SK-N-SH (cell line): ENCODE data around the gene SMARCA2. TPM values are rescaled to one million over a fixed set of nuclear protein-coding genes. Genes with fewer than 3 reads are reported as not detected.

Experiments
- CTCF ChIA-PET: fragments of 300-600, 350-600 bp; formaldehyde crosslinking; extraction: SDS; loops from one replicate; lab custom pipeline; 2021; lab: Yijun Ruan, JAX
- POLR2A ChIA-PET: fragments of 350-600 bp; sonication (Branson Sonifier 250); formaldehyde crosslinking; extraction: SDS; loops from one replicate; lab custom pipeline; 2020; ENCODE audit warnings: antibody characterized with exemption, inconsistent platforms; lab: Yijun Ruan, JAX
- DNase-seq: peaks from one replicate; pipeline ENCODE4 v3.0.0; 2012
- H2AFZ ChIP-seq: fragments of 200-600 bp; sonication (generic); 2 replicates; pipeline ENCODE4 v1.8.1; 2016; ENCODE audit warnings: antibody characterized with exemption, mild to moderate bottlenecking, low read depth
- H3F3A ChIP-seq: fragments of 200-600 bp; sonication (generic); replicated peaks from 2 replicates; pipeline ENCODE3; 2016; ENCODE audit warnings: antibody characterized with exemption, mild to moderate bottlenecking; ENCODE audit not compliant: insufficient read depth
- H3K27ac ChIP-seq, 2 experiments: fragments of 200-500 bp in 1 of 2; fragments of 200-600 bp in 1 of 2; sonication (Bioruptor generic) in 1 of 2; sonication (generic), shearing (Covaris generic) in 1 of 2; 2 replicates each; pipeline versions ENCODE4 v1.5.1 to v1.6.1; 2014 to 2016; ENCODE audit warnings: low read depth in 2 of 2, inconsistent platforms in 1 of 2, low read length in 1 of 2, mild to moderate bottlenecking in 1 of 2, mixed read lengths in 1 of 2
- H3K27me3 ChIP-seq: fragments of 200-600 bp; sonication (generic), shearing (Covaris generic); 2 replicates; pipeline ENCODE4 v1.6.1; 2016; ENCODE audit warnings: mixed run types; ENCODE audit not compliant: insufficient read depth
- H3K36me3 ChIP-seq, 2 experiments: fragments of 200-500 bp in 1 of 2; fragments of 200-600 bp in 1 of 2; sonication (Bioruptor generic) in 1 of 2; sonication (generic) in 1 of 2; replicated peaks in 1 of 2; 2 replicates each; pipeline versions ENCODE3 to v1.5.1; 2014 to 2016; ENCODE audit warnings: low read length in 1 of 2, mild to moderate bottlenecking in 1 of 2; ENCODE audit not compliant: insufficient read depth in 2 of 2, control insufficient read depth in 1 of 2
- H3K4me1 ChIP-seq, 2 experiments: fragments of 200-500 bp in 1 of 2; fragments of 200-600 bp in 1 of 2; sonication (Bioruptor generic) in 1 of 2; sonication (generic), shearing (Covaris generic) in 1 of 2; 2 replicates each; pipeline versions ENCODE4 v1.5.1 to v1.6.1; 2014 to 2016; ENCODE audit warnings: low read depth in 1 of 2, low read length in 1 of 2, mixed run types in 1 of 2; ENCODE audit not compliant: insufficient read depth in 2 of 2, control insufficient read depth in 1 of 2
- H3K4me2 ChIP-seq: fragments of 200-600 bp; sonication (generic), shearing (Covaris generic); 2 replicates; pipeline ENCODE4 v1.6.1; 2017; ENCODE audit warnings: mixed run types
- H3K4me3 ChIP-seq, 2 experiments: fragments of 200-500 bp in 1 of 2; fragments of 200-600 bp in 1 of 2; sonication (Bioruptor generic) in 1 of 2; sonication (generic), shearing (Covaris generic) in 1 of 2; 2 replicates each; pipeline versions ENCODE4 v1.5.1 to v1.8.1; 2014 to 2016; ENCODE audit warnings: low read depth in 2 of 2, inconsistent platforms in 1 of 2, low read length in 1 of 2, mild to moderate bottlenecking in 1 of 2, mixed read lengths in 1 of 2, moderate library complexity in 1 of 2
- H3K79me2 ChIP-seq: fragments of 200-600 bp; sonication (generic); 2 replicates; pipeline ENCODE4 v1.8.1; 2017; ENCODE audit warnings: mild to moderate bottlenecking; ENCODE audit not compliant: insufficient read depth
- H3K9ac ChIP-seq: fragments of 200-600 bp; sonication (generic); 2 replicates; pipeline ENCODE4 v1.6.1; 2017; ENCODE audit warnings: mixed run types
- H3K9me2 ChIP-seq: fragments of 200-600 bp; sonication (generic); 2 replicates; pipeline ENCODE4 v1.6.1; 2017; ENCODE audit warnings: mixed run types
- H3K9me3 ChIP-seq: fragments of 200-600 bp; sonication (generic); 2 replicates; pipeline ENCODE4 v1.6.1; 2017; ENCODE audit warnings: mixed run types, mild to moderate bottlenecking, moderate library complexity
- H4K20me1 ChIP-seq: fragments of 200-600 bp; sonication (generic); 2 replicates; pipeline ENCODE4 v1.6.1; 2017; ENCODE audit warnings: mild to moderate bottlenecking, mixed run types; ENCODE audit not compliant: insufficient read depth
- CHD2 ChIP-seq: fragments of 150-350 bp; IDR thresholded peaks from 2 replicates; pipeline ENCODE4 v1.6.1; 2018; ENCODE audit warnings: low read length; ENCODE audit not compliant: partially characterized antibody
- ELF1 ChIP-seq: IDR thresholded peaks from 2 replicates; pipeline ENCODE4 v1.4.0; 2012
- EP300 ChIP-seq, 2 experiments: IDR thresholded peaks; 2 replicates each; pipeline versions ENCODE4 v1.4.0 to v1.6.1; 2012; ENCODE audit warnings: borderline replicate concordance in 1 of 2, low read depth in 1 of 2, low read length in 1 of 2
- FOSL2 ChIP-seq: IDR thresholded peaks from 2 replicates; pipeline ENCODE4 v1.4.0; 2012; ENCODE audit warnings: low read depth, mild to moderate bottlenecking, moderate library complexity, borderline replicate concordance
- FOXJ3 ChIP-seq: sonication (generic); formaldehyde crosslinking; IDR thresholded peaks from 2 replicates; pipeline ENCODE4 v1.5.1; 2020; ENCODE audit warnings: mild to moderate bottlenecking, missing genetic modification reagents
- GATA2 ChIP-seq: sonication (generic); formaldehyde crosslinking; IDR thresholded peaks from 2 replicates; pipeline ENCODE4 v1.5.0; 2020; ENCODE audit warnings: mild to moderate bottlenecking, missing genetic modification reagents
- MEF2A ChIP-seq: IDR thresholded peaks from 2 replicates; pipeline ENCODE4 v1.4.0; 2012; ENCODE audit warnings: low read depth, borderline replicate concordance
- MXI1 ChIP-seq: IDR thresholded peaks from 2 replicates; pipeline ENCODE4 v1.6.1; 2012; ENCODE audit warnings: mild to moderate bottlenecking, low read depth, low read length, improper control_type of control experiment
- POLR2AphosphoS5 ChIP-seq: IDR thresholded peaks from 2 replicates; pipeline ENCODE4 v1.6.1; 2012; ENCODE audit warnings: low read depth, low read length
- RAD21 ChIP-seq: IDR thresholded peaks from 2 replicates; pipeline ENCODE4 v1.6.1; 2012; ENCODE audit warnings: mild to moderate bottlenecking, low read length
- RFX5 ChIP-seq: IDR thresholded peaks from 2 replicates; pipeline ENCODE4 v1.6.1; 2012; ENCODE audit warnings: mild to moderate bottlenecking, improper control_type of control experiment, low read length
- RXRA ChIP-seq: IDR thresholded peaks from 2 replicates; pipeline ENCODE4 v1.4.0; 2012; ENCODE audit warnings: low read depth, mild to moderate bottlenecking, borderline replicate concordance
- SMC3 ChIP-seq: IDR thresholded peaks from 2 replicates; pipeline ENCODE4 v1.6.1; 2012; ENCODE audit warnings: low read depth, low read length, improper control_type of control experiment
- TCF12 ChIP-seq: IDR thresholded peaks from 2 replicates; pipeline ENCODE4 v1.4.0; 2012
- TEAD4 ChIP-seq: IDR thresholded peaks from 2 replicates; pipeline ENCODE4 v1.4.0; 2012; ENCODE audit warnings: mild to moderate bottlenecking, borderline replicate concordance; ENCODE audit not compliant: insufficient read depth
- USF2 ChIP-seq: fragments of 150-350 bp; IDR thresholded peaks from 2 replicates; pipeline ENCODE4 v1.6.1; 2017; ENCODE audit warnings: antibody characterized with exemption, low read length, low read depth, borderline replicate concordance
- WGBS: methylation state at CpG from one replicate; pipeline ENCODE4 v1.1.6; 2017; ENCODE audit warnings: low lambda C conversion rate; 5-methylcytosine and 5-hydroxymethylcytosine counted together
- polyA plus RNA-seq, 3 experiments: library from polyadenylated mRNA; depleted of rRNA; stranded (reverse); fragments of >200 nt; gene quantifications; 2 replicates each; pipeline ENCODE4 v1.2.3, GENCODE V29; 2012
- TF ChIP-seq, protein P1 (sequence below): IDR thresholded peaks from 2 replicates; pipeline ENCODE4; 2012
- TF ChIP-seq, protein P2 (sequence below): IDR thresholded peaks from 2 replicates; pipeline ENCODE4 v1.4.0; 2012; ENCODE audit warnings: low read depth, borderline replicate concordance
- TF ChIP-seq, protein P3 (sequence below): IDR thresholded peaks from 2 replicates; pipeline ENCODE4 v1.4.0; 2012; ENCODE audit warnings: low read depth

The SMARCA2 gene
- polyA plus RNA-seq, 1 of the 3 experiments (the other 2 are of a cell fraction): 17.4 TPM

DNA sequence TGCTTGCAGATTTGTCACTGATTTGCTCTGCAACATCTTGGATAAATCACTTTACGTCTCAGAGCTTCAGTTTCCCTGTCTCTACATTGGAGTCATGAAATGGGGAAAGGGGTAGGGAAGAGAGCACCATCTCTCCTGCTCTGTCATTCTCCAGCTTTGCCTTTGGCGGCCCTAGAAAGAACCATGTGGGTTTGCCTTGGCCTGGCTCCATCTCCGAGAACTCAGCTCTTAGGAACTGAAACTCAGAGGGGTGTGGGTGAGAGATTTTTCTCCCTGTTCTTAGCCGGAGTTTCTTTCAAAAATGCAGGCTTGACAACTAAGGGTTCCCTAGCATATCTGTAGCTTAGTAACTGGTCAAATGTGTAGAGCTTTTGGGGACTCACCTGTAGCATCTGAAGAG lies 123.5 kb downstream of the SMARCA2 start:
- no peak overlapping the region for H3K4me3 ChIP-seq
- H3K9ac ChIP-seq: no peak overlapping the region
- TF ChIP-seq USF2: no peak
- TF ChIP-seq, protein P1, sequence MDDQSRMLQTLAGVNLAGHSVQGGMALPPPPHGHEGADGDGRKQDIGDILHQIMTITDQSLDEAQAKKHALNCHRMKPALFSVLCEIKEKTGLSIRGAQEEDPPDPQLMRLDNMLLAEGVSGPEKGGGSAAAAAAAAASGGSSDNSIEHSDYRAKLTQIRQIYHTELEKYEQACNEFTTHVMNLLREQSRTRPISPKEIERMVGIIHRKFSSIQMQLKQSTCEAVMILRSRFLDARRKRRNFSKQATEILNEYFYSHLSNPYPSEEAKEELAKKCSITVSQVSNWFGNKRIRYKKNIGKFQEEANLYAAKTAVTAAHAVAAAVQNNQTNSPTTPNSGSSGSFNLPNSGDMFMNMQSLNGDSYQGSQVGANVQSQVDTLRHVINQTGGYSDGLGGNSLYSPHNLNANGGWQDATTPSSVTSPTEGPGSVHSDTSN: no peak
- TF ChIP-seq ELF1: no peak
- no peak for TF ChIP-seq MXI1
- no peak for TF ChIP-seq RFX5
- no peak for TF ChIP-seq TEAD4
- no peak for TF ChIP-seq CHD2
- TF ChIP-seq RXRA: no peak
- no peak for TF ChIP-seq TCF12
- TF ChIP-seq EP300 (IDR thresholded peaks at IDR 0.05; ENCODE audit: borderline replicate concordance in 1 of 2, low read depth in 1 of 2, low read length in 1 of 2): no peak
- TF ChIP-seq SMC3: no peak
- TF ChIP-seq, protein P2, sequence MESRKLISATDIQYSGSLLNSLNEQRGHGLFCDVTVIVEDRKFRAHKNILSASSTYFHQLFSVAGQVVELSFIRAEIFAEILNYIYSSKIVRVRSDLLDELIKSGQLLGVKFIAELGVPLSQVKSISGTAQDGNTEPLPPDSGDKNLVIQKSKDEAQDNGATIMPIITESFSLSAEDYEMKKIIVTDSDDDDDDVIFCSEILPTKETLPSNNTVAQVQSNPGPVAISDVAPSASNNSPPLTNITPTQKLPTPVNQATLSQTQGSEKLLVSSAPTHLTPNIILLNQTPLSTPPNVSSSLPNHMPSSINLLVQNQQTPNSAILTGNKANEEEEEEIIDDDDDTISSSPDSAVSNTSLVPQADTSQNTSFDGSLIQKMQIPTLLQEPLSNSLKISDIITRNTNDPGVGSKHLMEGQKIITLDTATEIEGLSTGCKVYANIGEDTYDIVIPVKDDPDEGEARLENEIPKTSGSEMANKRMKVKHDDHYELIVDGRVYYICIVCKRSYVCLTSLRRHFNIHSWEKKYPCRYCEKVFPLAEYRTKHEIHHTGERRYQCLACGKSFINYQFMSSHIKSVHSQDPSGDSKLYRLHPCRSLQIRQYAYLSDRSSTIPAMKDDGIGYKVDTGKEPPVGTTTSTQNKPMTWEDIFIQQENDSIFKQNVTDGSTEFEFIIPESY: no peak
- TF ChIP-seq, protein P3, sequence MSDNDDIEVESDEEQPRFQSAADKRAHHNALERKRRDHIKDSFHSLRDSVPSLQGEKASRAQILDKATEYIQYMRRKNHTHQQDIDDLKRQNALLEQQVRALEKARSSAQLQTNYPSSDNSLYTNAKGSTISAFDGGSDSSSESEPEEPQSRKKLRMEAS: no peak
- TF ChIP-seq POLR2AphosphoS5: no peak
- no peak for TF ChIP-seq GATA2
- TF ChIP-seq FOSL2: no peak
- TF ChIP-seq RAD21: no peak
- TF ChIP-seq FOXJ3 (CRISPR knock-in tag): no peak
- no peak for TF ChIP-seq MEF2A
- no peak overlapping the region for H2AFZ ChIP-seq
- ChIA-PET CTCF (no interaction called here), POLR2A (interaction anchor here (0.6 kb wide), 1 partner anchor 103 kb away, joined by 3 read pairs; no protein-coding TSS in a partner anchor)
- H3K4me1 ChIP-seq: 0 out of 4 replicates have a peak, but pooled peaks cover 0 to 5% of the 10 kb centered on the region in 2 experiments
- no peaks in the 10 kb centered on the region for H3K79me2 ChIP-seq
- H3K27me3 ChIP-seq: no peaks in the 10 kb centered on the region
- H4K20me1 ChIP-seq: no peaks in the 10 kb centered on the region
- no peaks in the 10 kb centered on the region for H3K9me3 ChIP-seq
- 91% methylated on average over 4 of the region's 4 CpGs for WGBS
- no peak for DNase-seq
- H3K4me2 ChIP-seq: no peak overlapping the region
- H3K9me2 ChIP-seq: no peaks in the 10 kb centered on the region
- H3K36me3 ChIP-seq: no peaks in the 10 kb centered on the region
- H3K27ac ChIP-seq: no peak overlapping the region
- H3F3A ChIP-seq: no peaks in the 10 kb centered on the region
